ENCODE measurements around the gene LIPH. TPM values are rescaled to one million over a fixed set of nuclear protein-coding genes. Genes with fewer than 3 reads are reported as not detected.

The LIPH gene
- total and polyA plus RNA-seq, 10 of the 15 experiments (the other 5 are each of a cell fraction or from before 2014, with no cell fraction given) = 2.2 to 11.1 (median 5.4) TPM

DNA sequence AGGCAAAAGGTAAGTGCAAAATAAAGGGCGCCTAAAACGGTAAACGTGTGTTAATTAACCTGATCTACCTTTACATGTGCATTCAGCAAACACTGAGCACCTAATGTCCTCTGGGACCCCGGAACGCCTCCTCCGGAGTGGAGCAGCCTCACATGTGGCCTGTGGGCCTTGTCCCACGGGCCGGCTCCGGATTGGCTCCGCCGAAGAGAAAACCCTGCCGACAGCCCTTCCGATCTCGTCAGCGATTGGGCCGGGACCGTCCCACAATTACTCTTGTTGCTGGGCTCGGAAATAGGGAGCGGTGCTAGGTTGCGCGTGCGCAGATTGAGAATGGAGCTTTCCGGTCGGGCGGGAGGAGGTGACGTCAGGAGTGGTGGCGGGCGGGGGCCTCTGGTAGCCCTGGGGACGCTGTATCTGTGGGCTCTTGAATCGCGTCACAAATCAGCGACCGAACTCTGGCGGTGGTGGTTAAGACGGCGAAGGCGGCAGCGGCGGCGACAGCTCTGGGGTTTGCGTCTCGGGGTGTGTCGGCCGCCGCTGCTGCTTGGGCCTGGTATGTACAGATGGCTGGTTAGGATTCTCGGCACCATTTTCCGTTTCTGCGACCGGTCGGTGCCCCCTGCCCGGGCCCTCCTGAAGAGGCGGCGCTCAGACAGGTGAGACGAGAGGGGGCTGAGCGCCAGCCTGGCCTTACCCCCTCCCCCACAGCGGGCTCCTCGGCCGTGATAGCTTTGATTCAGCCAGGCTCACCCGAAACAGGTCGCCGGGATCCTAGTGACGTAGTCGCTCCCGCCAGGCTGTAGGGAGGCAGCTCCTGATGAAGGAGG, 33.7 kb upstream of the LIPH start, which contains the start of gene SENP2 (continued):
- TF ChIP-seq EP300 (IDR thresholded peaks at IDR 0.05; ENCODE audit: borderline replicate concordance in 1 of 2, control insufficient read depth in 1 of 2, low read depth in 2 of 2, low read length in 2 of 2) (peak in 1 of 2 experiments; percentile 59; a peak in 1 of 4 replicates), SREBF1 (IDR thresholded peaks at IDR 0.05; ENCODE audit: low read length) (no peak), TARDBP (IDR thresholded peaks at IDR 0.05; ENCODE audit: borderline replicate concordance) (no peak), CREM (IDR thresholded peaks at IDR 0.05; ENCODE audit: low read depth) (peak; percentile 99), FOXK2 (IDR thresholded peaks at IDR 0.05) (peak; percentile 72), POU2F2 (IDR thresholded peaks at IDR 0.05; ENCODE audit: borderline replicate concordance, low read depth, low read length) (0 out of 3 replicates have a peak, but pooled peaks have one; percentile 5), ZBTB40 (IDR thresholded peaks at IDR 0.05; ENCODE audit: borderline replicate concordance) (peak; percentile 73; the same call in 1 of the 2 replicates), MAX (IDR thresholded peaks at IDR 0.05; ENCODE audit: low read depth, low read length) (peak; percentile 73; the same call in 1 of the 2 replicates), EZH2 (IDR thresholded peaks at IDR 0.05; ENCODE audit: borderline replicate concordance, control insufficient read depth, low read depth, low read length) (no peak), BMI1 (IDR thresholded peaks at IDR 0.05; ENCODE audit: borderline replicate concordance) (peak; percentile 62; the same call in 1 of the 2 replicates), SUZ12 (IDR thresholded peaks at IDR 0.05; ENCODE audit: unreplicated experiment) (no peak), CHD2 (IDR thresholded peaks at IDR 0.05; ENCODE audit: borderline replicate concordance, low read depth, low read length) (peak; percentile 76), RAD51 (IDR thresholded peaks at IDR 0.05) (no peak), EGR1 (IDR thresholded peaks at IDR 0.05; ENCODE audit: borderline replicate concordance in 1 of 2, low read depth in 2 of 2, low read length in 2 of 2) (0 out of 3 replicates have a peak, but pooled peaks of 1 of the 2 experiments have one; percentile 19), TBL1XR1 (IDR thresholded peaks at IDR 0.05; ENCODE audit: low read depth, low read length) (0 out of 2 replicates have a peak, but pooled peaks have one; percentile 11), JUND (IDR thresholded peaks at IDR 0.05; ENCODE audit: low read depth, low read length) (0 out of 2 replicates have a peak, but pooled peaks have one; percentile 40)
- TF ChIP-seq, protein P1, sequence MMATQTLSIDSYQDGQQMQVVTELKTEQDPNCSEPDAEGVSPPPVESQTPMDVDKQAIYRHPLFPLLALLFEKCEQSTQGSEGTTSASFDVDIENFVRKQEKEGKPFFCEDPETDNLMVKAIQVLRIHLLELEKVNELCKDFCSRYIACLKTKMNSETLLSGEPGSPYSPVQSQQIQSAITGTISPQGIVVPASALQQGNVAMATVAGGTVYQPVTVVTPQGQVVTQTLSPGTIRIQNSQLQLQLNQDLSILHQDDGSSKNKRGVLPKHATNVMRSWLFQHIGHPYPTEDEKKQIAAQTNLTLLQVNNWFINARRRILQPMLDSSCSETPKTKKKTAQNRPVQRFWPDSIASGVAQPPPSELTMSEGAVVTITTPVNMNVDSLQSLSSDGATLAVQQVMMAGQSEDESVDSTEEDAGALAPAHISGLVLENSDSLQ (IDR thresholded peaks at IDR 0.05) = peak; percentile 84
- TF ChIP-seq, protein P2, sequence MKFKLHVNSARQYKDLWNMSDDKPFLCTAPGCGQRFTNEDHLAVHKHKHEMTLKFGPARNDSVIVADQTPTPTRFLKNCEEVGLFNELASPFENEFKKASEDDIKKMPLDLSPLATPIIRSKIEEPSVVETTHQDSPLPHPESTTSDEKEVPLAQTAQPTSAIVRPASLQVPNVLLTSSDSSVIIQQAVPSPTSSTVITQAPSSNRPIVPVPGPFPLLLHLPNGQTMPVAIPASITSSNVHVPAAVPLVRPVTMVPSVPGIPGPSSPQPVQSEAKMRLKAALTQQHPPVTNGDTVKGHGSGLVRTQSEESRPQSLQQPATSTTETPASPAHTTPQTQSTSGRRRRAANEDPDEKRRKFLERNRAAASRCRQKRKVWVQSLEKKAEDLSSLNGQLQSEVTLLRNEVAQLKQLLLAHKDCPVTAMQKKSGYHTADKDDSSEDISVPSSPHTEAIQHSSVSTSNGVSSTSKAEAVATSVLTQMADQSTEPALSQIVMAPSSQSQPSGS (IDR thresholded peaks at IDR 0.05; ENCODE audit: low read length) = 0 out of 2 replicates have a peak, but pooled peaks have one; percentile 22
- TF ChIP-seq, protein P3, sequence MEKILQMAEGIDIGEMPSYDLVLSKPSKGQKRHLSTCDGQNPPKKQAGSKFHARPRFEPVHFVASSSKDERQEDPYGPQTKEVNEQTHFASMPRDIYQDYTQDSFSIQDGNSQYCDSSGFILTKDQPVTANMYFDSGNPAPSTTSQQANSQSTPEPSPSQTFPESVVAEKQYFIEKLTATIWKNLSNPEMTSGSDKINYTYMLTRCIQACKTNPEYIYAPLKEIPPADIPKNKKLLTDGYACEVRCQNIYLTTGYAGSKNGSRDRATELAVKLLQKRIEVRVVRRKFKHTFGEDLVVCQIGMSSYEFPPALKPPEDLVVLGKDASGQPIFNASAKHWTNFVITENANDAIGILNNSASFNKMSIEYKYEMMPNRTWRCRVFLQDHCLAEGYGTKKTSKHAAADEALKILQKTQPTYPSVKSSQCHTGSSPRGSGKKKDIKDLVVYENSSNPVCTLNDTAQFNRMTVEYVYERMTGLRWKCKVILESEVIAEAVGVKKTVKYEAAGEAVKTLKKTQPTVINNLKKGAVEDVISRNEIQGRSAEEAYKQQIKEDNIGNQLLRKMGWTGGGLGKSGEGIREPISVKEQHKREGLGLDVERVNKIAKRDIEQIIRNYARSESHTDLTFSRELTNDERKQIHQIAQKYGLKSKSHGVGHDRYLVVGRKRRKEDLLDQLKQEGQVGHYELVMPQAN (conservative IDR thresholded peaks at IDR 0.05) = peak; percentile 85

All from GM12878 (cell line).